GM18867 (cell line): ENCODE results near the gene MYH7B.

Experiments used
- ATAC-seq: cut with Tn5 transposase; IDR thresholded peaks from one replicate; pipeline ENCODE4 v1.9.1; 2021; ENCODE audit warnings: mild to moderate bottlenecking, moderate library complexity; ENCODE audit not compliant: unreplicated experiment

MYH7B gene

DNA sequence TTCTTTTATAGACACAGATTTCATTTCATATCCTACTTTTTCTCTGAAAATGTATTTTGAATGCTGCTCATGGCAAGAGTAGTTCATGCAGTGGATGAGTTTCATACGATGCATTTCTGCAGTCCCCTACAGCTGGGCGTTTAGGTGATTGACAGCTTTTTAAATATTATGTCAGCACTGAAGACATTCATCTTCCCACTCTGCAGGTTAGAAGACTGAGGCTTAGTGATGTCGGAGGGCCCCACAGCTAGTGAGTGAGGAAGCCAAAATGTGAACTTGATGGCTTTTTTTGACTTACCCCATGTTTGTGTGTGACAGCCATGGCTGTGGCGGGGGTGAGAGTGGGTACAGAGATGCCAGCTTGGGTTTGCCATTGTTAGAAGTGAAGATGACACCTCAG, 33.5 kb downstream of the MYH7B start:
- ATAC-seq: no peak

DNA sequence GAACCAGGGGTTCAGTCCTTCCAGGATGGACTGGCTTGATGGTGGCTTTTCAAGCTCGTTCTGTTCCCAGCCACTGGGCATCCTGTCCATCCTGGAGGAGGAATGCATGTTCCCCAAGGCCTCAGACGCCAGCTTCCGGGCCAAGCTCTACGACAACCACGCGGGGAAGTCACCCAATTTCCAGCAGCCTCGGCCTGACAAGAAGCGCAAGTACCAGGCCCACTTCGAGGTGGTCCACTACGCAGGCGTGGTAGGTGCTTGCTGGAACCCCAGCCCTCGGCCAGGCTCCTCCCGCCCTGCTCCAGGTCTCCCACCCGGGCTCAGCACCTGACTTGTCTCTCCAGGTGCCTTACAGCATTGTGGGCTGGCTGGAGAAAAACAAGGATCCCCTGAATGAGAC, 34.0 kb downstream of the MYH7B start:
- no peak for ATAC-seq

DNA sequence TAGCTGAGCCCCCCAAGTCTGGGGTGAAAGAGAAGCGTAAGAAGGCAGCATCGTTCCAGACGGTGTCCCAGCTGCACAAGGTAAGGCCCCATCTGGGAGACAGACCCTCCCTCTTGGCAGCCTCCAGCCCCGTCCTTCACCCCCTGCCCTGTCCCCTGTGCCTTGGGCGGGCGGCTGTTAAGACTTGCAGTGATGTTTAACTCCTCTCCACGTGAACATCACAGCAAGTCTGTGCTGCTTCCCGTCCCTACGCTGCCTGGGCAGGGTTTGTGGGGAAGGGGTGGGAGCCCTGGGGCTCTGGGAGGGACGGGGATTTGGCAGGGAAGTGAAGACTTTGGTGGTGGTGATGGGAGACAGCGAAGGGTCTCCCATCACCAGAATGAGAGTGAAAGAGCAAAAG, 34.6 kb downstream of the MYH7B start:
- ATAC-seq: no peak

DNA sequence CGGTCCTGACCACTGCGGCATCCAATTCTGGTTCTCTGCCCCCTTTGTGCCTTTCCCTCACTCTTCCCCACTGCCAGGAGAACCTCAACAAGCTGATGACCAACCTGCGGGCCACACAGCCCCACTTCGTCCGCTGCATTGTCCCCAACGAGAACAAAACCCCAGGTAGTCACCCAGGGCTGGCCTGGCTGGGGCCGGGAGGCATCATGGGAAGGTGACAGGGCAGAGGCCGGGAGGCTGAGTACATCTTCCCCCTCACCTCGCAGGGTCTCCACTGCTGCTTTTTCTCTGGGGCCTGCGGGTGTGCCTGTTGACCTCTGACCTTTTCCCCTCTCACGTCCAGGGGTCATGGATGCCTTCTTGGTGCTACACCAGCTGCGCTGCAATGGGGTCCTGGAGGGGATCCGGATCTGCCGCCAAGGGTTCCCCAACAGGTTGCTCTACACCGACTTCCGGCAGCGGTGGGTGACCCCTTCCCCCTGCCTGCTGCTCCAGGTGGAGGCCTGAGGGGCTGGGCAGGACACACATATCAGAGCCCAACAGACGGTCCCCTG, 35.1 kb downstream of the MYH7B start:
- no peak for ATAC-seq

DNA sequence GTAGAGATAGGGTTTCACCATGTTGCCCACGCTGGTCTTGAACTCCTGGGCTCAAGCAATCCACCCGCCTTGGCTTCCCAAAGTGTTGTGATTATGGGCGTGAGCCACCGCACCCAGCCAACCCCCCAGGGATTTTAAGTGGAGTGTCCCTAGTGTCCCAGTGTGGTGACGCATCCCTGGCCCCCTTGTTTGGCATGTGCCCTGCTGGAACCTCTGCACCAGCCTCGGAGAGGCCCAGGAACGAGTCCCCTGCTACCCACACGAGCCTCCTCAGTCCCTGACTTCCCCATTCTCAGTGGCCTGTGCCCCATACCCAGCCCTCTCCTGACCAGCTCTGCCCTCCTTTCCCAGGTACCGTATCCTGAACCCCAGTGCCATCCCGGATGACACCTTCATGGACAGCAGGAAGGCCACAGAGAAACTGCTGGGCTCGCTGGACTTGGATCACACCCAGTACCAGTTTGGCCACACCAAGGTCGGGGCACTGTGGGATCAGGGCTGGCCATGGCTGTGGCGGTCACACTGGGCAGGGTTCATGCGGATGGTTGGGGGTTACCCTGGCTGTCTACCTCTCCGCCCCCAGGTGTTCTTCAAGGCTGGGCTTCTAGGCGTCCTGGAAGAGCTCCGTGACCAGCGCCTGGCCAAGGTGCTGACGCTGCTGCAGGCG, 37.2 kb downstream of the MYH7B start:
- ATAC-seq: no peak

DNA sequence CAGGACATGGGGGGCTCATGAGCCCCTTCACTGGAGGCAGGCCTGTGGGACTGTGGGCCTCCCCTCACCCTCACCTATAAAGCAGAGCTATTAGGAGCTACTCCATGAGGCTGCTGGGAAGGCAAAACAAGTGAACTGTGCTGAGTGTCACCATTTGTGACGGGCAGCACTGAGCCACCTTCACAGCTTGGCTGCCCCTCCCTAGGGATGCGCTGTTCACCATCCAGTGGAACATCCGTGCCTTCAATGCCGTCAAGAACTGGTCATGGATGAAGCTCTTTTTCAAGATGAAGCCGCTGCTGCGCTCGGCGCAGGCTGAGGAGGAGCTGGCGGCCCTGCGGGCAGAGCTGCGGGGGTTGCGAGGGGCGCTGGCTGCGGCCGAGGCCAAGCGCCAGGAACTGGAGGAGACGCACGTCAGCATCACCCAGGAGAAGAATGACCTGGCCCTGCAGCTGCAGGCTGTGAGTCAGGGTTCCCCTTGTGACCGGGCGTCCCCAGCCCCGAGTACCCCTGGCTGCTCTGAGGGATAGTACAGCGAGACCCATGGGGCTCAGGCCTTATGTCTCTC, 38.4 kb downstream of the MYH7B start:
- ATAC-seq: no peak

DNA sequence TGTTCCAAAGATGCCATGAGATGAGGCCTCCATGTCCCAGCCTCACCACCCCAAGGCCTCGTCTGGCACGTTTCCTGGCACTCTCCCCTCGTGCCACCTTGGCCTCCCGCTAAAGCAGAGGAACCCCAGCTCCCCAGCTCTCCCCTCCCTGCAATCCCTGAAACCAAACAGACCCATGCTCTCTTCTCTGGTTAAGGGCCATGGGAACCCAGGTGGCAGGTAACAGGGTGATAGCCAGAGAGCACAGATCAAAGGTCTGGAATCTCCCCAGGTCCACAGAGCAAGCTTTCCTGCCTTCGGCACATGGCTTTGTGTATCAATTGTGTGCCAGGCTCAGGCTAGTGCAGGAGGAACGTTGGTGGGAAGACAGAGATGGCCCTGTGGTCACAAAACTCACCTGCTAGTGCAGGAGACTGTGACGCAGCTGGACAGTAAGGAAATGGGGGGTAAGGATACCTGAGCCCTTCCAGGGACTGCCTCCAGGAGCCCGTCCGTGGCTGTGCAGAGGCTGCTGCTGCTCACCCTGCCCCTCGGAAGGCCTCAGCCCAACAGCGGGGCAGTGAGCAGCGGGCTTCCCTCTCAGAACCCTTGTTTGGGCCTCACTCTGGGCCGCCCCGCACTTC, 39.0 kb downstream of the MYH7B start:
- no peak for ATAC-seq

DNA sequence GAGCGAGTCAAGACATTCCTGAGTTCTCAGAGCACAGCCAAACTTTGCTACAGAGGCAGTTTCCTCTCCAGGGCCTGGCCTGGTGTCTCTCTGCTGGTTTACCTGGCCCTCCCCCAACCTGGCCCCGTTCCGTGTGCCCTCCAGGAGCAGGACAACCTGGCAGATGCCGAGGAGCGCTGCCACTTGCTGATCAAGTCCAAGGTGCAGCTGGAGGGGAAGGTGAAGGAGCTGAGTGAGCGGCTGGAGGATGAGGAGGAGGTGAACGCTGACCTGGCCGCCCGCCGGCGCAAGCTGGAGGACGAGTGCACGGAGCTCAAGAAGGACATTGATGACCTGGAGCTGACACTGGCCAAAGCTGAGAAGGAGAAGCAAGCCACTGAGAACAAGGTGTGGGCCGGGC, 39.5 kb downstream of the MYH7B start:
- no peak for ATAC-seq

DNA sequence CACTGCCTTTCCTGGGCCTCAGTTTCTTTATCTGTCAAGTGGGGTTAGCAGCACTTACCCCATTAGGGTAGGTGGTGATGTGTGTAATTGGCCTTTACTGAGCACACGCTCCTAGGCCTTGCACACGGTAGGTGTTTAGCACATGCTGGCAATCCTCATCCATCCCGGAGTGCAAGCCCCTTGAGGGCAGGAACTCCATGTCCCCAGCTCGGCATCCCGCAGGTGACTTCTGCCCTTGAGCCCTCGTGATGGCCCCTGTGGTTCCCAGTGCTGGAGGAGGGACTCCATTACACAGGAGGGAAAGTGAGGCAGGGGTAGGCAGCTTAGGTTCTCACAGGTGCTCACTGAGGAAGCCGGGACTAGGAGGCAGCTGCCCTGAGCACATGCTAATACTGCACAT, 40.0 kb downstream of the MYH7B start:
- ATAC-seq: no peak

DNA sequence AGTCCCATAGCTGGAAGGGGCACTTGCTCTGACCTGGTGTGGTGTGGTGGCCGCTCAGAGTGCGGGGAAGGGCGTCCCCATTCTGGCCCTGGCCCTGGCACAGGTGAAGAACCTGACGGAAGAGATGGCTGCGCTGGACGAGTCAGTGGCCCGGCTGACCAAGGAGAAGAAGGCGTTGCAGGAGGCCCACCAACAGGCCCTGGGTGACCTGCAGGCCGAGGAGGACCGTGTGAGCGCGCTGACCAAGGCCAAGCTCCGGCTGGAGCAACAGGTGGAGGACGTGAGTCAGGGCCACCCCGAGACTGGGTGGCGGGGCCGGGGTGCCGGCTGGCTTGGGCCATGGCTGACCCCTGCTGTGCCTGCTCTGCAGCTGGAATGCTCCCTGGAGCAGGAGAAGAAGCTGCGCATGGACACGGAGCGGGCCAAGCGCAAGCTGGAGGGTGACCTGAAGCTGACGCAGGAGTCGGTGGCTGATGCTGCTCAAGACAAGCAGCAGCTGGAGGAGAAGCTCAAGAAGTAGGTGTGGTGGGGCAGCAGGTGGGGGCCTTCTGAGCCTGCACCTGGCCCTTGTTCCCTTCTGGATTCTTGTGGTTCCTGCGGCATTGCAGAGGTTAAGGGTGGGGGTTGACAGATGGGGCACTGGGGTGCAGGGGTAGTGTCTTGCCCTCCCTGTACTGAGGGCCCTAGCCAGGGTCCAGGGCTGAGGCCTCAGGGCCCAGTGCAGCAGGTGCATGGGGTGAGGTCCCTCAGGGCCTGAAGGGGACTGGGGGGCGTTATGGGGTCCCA, 40.8 kb downstream of the MYH7B start:
- ATAC-seq: no peak

DNA sequence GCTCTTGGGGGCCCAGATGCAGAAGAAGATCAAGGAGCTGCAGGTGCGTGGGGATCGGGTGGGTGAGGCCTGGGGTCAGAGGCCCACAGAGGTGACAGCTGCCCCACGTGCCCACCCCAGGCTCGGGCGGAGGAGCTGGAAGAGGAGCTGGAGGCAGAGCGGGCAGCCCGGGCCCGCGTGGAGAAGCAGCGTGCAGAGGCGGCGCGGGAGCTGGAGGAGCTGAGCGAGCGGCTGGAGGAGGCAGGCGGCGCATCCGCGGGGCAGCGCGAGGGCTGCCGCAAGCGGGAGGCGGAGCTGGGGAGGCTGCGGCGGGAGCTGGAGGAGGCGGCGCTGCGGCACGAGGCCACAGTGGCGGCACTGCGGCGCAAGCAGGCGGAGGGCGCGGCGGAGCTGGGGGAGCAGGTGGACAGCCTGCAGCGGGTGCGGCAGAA, 41.5 kb downstream of the MYH7B start:
- ATAC-seq: no peak

DNA sequence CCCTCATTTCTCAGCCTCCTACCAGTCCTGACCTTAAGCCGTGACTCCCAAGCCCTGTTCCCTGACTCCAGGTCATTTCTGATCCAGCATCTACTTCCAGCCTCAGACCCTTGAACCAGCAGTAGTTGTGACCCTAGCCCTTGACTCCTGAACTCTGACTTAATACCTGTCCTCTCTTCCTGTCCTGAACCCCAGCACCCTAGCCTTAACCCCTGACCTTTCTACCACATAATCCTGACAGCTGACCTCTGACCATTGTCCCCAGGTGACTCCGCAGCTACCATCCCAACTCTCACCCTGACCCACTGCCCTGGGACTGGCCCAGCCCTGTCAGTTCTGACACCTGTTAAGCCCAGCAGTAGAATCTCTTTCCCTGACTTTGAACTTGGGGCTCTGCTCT, 42.1 kb downstream of the MYH7B start:
- ATAC-seq: no peak

DNA sequence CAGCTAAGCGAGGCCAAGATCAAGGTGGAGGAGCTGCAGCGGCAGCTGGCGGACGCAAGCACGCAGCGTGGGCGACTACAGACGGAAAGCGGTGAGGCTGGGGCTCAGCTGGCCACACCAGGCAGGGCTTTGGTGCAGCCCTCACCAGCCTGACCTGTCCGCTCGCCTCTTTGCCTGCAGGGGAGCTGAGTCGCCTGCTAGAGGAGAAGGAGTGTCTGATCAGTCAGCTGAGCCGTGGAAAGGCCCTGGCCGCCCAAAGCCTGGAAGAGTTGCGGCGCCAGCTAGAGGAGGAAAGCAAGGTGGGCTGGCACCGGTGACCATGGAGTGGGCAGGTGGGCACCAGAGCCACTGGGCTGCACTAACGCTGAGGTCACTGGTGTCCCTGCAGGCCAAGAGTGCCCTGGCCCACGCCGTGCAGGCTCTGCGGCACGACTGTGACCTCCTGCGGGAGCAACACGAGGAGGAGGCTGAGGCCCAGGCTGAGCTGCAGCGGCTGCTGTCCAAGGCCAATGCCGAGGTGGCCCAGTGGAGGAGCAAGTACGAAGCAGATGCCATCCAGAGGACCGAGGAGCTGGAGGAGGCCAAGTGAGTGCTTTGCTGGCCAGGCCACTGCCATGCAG, 42.8 kb downstream of the MYH7B start:
- no peak for ATAC-seq

DNA sequence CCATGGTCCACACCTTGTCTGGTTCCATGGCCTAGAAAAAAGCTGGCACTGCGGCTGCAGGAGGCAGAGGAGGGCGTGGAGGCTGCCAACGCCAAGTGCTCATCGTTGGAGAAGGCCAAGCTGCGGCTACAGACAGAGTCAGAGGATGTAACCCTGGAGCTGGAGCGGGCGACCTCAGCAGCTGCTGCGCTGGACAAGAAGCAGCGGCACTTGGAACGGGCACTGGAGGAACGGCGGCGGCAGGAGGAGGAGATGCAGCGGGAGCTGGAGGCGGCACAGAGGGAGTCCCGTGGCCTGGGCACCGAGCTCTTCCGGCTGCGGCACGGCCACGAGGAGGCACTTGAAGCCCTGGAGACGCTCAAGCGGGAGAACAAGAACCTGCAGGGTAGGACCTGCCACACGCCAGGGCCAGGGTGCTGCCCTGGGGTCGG, 43.4 kb downstream of the MYH7B start:
- no peak for ATAC-seq

DNA sequence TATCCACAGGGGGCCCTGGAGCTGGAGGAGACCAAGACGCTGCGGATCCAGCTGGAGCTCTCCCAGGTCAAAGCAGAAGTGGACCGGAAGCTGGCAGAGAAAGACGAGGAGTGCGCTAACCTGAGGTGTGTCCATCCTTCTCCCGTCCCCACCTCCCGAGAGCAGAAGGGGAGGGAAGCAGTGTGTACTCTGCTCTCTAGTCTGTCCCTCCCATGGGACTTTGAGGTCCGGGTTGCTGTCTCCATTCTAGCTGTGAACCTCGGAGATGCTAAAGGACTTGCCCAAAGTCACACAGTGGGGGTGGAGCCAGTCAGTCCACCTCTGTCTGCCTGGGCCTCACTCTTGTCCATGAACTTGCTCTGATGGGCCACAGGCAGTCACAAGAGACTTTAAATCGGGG, 44.1 kb downstream of the MYH7B start:
- ATAC-seq: no peak

DNA sequence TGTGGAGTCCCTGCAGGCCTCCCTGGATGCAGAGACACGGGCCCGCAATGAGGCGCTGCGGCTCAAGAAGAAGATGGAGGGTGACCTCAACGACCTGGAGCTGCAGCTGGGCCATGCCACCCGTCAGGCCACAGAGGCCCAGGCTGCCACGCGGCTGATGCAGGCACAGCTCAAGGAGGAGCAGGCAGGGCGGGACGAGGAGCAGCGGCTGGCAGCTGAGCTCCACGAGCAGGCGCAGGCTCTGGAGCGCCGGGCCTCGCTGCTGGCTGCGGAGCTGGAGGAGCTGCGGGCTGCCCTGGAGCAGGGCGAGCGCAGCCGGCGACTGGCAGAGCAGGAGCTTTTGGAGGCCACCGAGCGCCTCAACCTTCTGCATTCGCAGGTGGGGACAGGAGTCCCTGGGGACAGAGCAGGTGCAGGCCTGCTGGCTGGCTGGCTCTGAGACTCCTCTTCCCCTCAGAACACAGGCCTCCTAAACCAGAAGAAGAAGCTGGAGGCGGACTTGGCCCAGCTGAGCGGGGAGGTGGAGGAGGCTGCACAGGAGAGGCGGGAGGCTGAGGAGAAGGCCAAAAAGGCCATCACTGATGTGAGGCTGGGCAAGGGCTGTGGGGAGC, 44.7 kb downstream of the MYH7B start:
- ATAC-seq: no peak

DNA sequence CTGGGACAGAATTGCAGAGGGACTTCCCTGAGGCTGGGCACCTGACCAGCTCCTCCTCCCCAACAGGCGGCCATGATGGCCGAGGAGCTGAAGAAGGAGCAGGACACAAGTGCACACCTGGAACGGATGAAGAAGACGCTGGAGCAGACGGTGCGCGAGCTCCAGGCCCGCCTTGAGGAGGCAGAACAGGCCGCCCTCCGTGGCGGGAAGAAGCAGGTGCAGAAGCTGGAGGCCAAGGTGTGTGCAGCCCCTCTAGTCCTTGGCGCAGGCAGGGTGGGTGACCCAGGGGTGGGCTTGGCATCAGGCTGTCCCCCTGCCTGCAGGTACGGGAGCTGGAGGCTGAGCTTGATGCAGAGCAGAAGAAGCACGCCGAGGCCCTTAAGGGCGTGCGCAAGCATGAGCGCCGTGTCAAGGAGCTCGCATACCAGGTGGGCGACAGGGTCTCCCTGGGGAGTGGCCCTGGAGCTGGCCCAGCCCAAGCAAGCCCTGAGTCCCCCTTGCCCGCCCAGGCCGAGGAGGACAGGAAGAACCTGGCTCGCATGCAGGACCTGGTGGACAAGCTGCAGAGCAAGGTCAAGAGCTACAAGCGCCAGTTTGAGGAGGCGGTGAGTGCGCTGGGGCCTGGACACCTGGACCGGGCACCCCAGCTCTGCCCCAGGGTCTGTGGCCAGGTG, 45.4 kb downstream of the MYH7B start:
- no peak for ATAC-seq

DNA sequence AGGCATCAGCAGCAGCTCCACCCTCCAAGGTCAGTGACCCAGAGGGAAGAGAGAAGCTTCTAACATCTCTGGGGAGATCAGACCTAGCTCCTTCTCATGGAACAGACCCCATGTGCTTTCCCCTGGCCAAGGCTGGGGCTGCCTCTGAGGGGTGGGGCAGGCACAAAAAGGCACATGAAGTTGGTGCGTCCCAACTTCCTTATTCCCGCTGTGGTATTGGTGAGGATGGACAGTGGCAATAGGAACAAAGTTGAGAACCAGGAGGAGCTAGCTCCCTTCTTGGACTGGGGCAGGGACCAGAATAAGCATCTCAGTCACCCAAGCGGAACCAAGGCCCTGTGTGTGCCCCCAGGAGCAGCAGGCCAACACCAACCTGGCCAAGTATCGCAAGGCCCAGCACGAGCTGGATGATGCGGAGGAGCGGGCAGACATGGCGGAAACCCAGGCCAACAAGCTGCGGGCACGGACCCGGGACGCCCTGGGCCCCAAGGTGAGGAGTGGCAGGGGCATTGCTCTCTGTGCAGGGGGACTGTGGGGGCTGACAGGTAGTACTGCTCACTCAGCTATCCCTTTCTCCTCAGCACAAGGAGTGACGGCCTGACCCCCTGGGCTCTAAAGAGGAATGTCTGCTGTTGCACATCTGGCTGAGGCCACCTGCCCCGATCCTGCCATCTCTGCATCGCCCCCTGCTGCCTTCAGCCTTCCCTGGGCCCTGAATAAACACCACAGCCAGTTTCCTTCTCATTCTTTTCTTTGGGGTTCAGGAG, 46.1 kb downstream of the MYH7B start:
- no peak for ATAC-seq

DNA sequence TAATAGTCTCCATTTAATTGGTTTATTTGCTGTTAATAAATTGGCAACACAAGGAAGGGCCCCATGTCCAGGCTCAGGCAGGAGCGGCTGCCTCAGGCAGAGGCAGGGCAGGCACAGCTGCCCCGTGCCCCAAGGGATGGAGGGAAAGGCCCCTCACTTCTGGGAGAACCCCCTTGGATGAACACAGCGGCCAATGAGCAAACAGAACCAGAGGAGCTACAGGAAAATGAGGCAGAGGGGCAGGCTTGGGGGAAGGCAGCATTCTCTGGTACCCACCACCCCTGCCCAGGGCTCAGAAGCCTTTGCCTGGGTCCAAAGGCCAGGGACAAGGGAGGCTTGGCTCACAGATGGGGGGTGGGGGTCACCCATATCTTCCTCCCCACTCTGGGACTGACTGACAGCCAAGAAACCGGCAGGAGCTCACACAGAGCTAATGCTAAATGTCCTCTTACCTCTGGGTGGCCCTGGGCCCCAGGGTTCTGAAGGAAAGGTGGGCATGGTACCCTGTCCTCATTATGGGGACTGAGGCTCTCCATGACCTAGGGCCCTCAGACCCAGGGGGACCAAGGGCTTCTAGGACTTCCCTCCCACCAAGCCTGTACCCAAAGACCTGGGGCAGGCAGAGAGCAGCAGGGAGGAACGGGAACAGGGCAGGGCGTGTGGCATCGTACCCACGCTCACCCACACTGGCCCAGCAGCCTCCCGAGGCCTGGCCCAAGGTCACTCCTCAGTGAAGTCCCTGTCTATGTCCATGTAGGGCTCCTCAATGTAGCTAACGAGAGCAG, 47.0 kb downstream of the MYH7B start:
- ATAC-seq: no peak
